HAP-1 (cell line): Measurements from ENCODE around the gene CAMTA1.

Experiments used
- DNase-seq, 2 experiments: peaks; one replicate each; pipeline ENCODE4 v3.0.0-alpha.2; 2016 to 2020; ENCODE audit warnings: low spot score in 2 of 2
- H3K27me3 ChIP-seq: fragments of 250-450 bp; sonication (Bioruptor Pico); 2 replicates; pipeline ENCODE4 v1.5.1; 2020; ENCODE audit warnings: low read depth, mild to moderate bottlenecking, moderate library complexity
- H3K36me3 ChIP-seq: fragments of 250-450 bp; sonication (Bioruptor Pico); replicated peaks from 2 replicates; pipeline ENCODE4 v1.5.1; 2020; ENCODE audit warnings: mild to moderate bottlenecking
- H3K4me1 ChIP-seq: fragments of 250-450 bp; sonication (Bioruptor Pico); 2 replicates; pipeline ENCODE4 v1.5.1; 2020; ENCODE audit warnings: mild to moderate bottlenecking
- H3K4me3 ChIP-seq: fragments of 250-450 bp; sonication (Bioruptor Pico); 2 replicates; pipeline ENCODE4 v1.5.1; 2020; ENCODE audit warnings: mild to moderate bottlenecking, moderate library complexity
- H3K9me3 ChIP-seq: fragments of 250-450 bp; sonication (Bioruptor Pico); 2 replicates; pipeline ENCODE4 v1.5.1; 2020; ENCODE audit warnings: mild to moderate bottlenecking, moderate library complexity
- in situ Hi-C: fragments of 300-500 bp; cut with MboI; formaldehyde crosslinking; loops from 3 replicates; pipeline ENCODE4 v1.14.3; 2020; ENCODE audit warnings: low sequenced_read_pairs, inconsistent platforms, mixed read lengths

The CAMTA1 gene

GRCh38 chr1:7097938-7098592, 312.8 kb downstream of the CAMTA1 start:
- no peak for DNase-seq
- H3K9me3 ChIP-seq = no peaks in the 10 kb centered on the region
- H3K36me3 ChIP-seq = no peaks in the 10 kb centered on the region
- H3K4me1 ChIP-seq = no peaks in the 10 kb centered on the region
- no peak overlapping the region for H3K4me3 ChIP-seq
- in situ Hi-C loops = no loop called here
- H3K27me3 ChIP-seq = peaks cover 16% of the 10 kb centered on the region

- Histone ChIP-seq H3K27me3 (peaks cover 14% of the 10 kb centered on the region), H3K9me3 (no peaks in the 10 kb centered on the region), H3K36me3 (no peaks in the 10 kb centered on the region), H3K4me1 (no peaks in the 10 kb centered on the region), H3K4me3 (no peak overlapping the region)
- in situ Hi-C loops = no loop called here
- DNase-seq = no peak
Measured at GRCh38 chr1:7098641-7099040, 313.4 kb downstream of the CAMTA1 start.

GRCh38 chr1:7100479-7100878, 315.2 kb downstream of the CAMTA1 start:
- Histone ChIP-seq H3K4me1 (no peaks in the 10 kb centered on the region), H3K36me3 (no peaks in the 10 kb centered on the region), H3K4me3 (no peak overlapping the region), H3K9me3 (no peaks in the 10 kb centered on the region), H3K27me3 (peaks cover 11% of the 10 kb centered on the region)
- in situ Hi-C loops = no loop called here
- no peak for DNase-seq

GRCh38 chr1:7101187-7101586, 315.9 kb downstream of the CAMTA1 start:
- Histone ChIP-seq H3K36me3 (no peaks in the 10 kb centered on the region), H3K27me3 (peaks cover 4% of the 10 kb centered on the region), H3K9me3 (no peaks in the 10 kb centered on the region), H3K4me1 (no peaks in the 10 kb centered on the region), H3K4me3 (no peak overlapping the region)
- in situ Hi-C loops = no loop called here
- DNase-seq = no peak

GRCh38 chr1:7103361-7103782, 318.1 kb downstream of the CAMTA1 start:
- H3K4me1 ChIP-seq = no peaks in the 10 kb centered on the region
- H3K4me3 ChIP-seq = no peak overlapping the region
- no peaks in the 10 kb centered on the region for H3K36me3 ChIP-seq
- 0 out of 2 replicates have a peak, but pooled peaks cover 3% of the 10 kb centered on the region for H3K27me3 ChIP-seq
- no peak for DNase-seq
- no peaks in the 10 kb centered on the region for H3K9me3 ChIP-seq
- in situ Hi-C loops = no loop called here

- no peaks in the 10 kb centered on the region for H3K9me3 ChIP-seq
- no peaks in the 10 kb centered on the region for H3K36me3 ChIP-seq
- DNase-seq = no peak
- in situ Hi-C loops = no loop called here
- H3K27me3 ChIP-seq = 0 out of 2 replicates have a peak, but pooled peaks cover 3% of the 10 kb centered on the region
- H3K4me3 ChIP-seq = no peak overlapping the region
- no peaks in the 10 kb centered on the region for H3K4me1 ChIP-seq
Measured at GRCh38 chr1:7103874-7104273, 318.6 kb downstream of the CAMTA1 start.

- no peaks in the 10 kb centered on the region for H3K4me1 ChIP-seq
- 0 out of 2 replicates have a peak, but pooled peaks cover 3% of the 10 kb centered on the region for H3K27me3 ChIP-seq
- DNase-seq = no peak
- H3K9me3 ChIP-seq = no peaks in the 10 kb centered on the region
- in situ Hi-C loops = no loop called here
- no peaks in the 10 kb centered on the region for H3K36me3 ChIP-seq
- no peak overlapping the region for H3K4me3 ChIP-seq
Measured at GRCh38 chr1:7104339-7104738, 319.1 kb downstream of the CAMTA1 start.

GRCh38 chr1:7105269-7105668, 320.0 kb downstream of the CAMTA1 start:
- in situ Hi-C loops = no loop called here
- Histone ChIP-seq H3K9me3 (no peaks in the 10 kb centered on the region), H3K4me1 (no peaks in the 10 kb centered on the region), H3K27me3 (peaks cover 2% of the 10 kb centered on the region; the same call in 1 of the 2 replicates), H3K4me3 (no peak overlapping the region), H3K36me3 (no peaks in the 10 kb centered on the region)
- DNase-seq = no peak

- Histone ChIP-seq H3K27me3 (peaks cover 5% of the 10 kb centered on the region; the same call in 1 of the 2 replicates), H3K9me3 (no peaks in the 10 kb centered on the region), H3K4me3 (no peak overlapping the region), H3K36me3 (no peaks in the 10 kb centered on the region), H3K4me1 (no peaks in the 10 kb centered on the region)
- in situ Hi-C loops = no loop called here
- no peak for DNase-seq
Measured at GRCh38 chr1:7106442-7107108, 321.3 kb downstream of the CAMTA1 start.

GRCh38 chr1:7107109-7107830, 322.0 kb downstream of the CAMTA1 start:
- DNase-seq = no peak
- in situ Hi-C loops = no loop called here
- no peaks in the 10 kb centered on the region for H3K4me1 ChIP-seq
- no peak overlapping the region for H3K4me3 ChIP-seq
- H3K36me3 ChIP-seq = no peaks in the 10 kb centered on the region
- no peaks in the 10 kb centered on the region for H3K9me3 ChIP-seq
- peaks cover 5% of the 10 kb centered on the region; the same call in 1 of the 2 replicates for H3K27me3 ChIP-seq

GRCh38 chr1:7108251-7108650, 323.0 kb downstream of the CAMTA1 start:
- DNase-seq = no peak
- no peak overlapping the region for H3K4me3 ChIP-seq
- in situ Hi-C loops = no loop called here
- H3K9me3 ChIP-seq = no peaks in the 10 kb centered on the region
- no peaks in the 10 kb centered on the region for H3K4me1 ChIP-seq
- H3K27me3 ChIP-seq = peaks cover 5% of the 10 kb centered on the region; the same call in 1 of the 2 replicates
- H3K36me3 ChIP-seq = no peaks in the 10 kb centered on the region

GRCh38 chr1:7109901-7110300, 324.6 kb downstream of the CAMTA1 start:
- no peak overlapping the region for H3K4me3 ChIP-seq
- in situ Hi-C loops = no loop called here
- H3K27me3 ChIP-seq = peaks cover 5% of the 10 kb centered on the region; the same call in 1 of the 2 replicates
- DNase-seq = no peak
- no peaks in the 10 kb centered on the region for H3K36me3 ChIP-seq
- H3K4me1 ChIP-seq = no peaks in the 10 kb centered on the region
- H3K9me3 ChIP-seq = no peaks in the 10 kb centered on the region

GRCh38 chr1:7110321-7110720, 325.1 kb downstream of the CAMTA1 start:
- H3K9me3 ChIP-seq = no peaks in the 10 kb centered on the region
- DNase-seq = no peak
- peaks cover 5% of the 10 kb centered on the region; the same call in 1 of the 2 replicates for H3K27me3 ChIP-seq
- no peaks in the 10 kb centered on the region for H3K36me3 ChIP-seq
- no peak overlapping the region for H3K4me3 ChIP-seq
- no peaks in the 10 kb centered on the region for H3K4me1 ChIP-seq
- in situ Hi-C loops = no loop called here

- in situ Hi-C loops = no loop called here
- Histone ChIP-seq H3K9me3 (no peaks in the 10 kb centered on the region), H3K27me3 (peaks cover 5% of the 10 kb centered on the region; the same call in 1 of the 2 replicates), H3K36me3 (no peaks in the 10 kb centered on the region), H3K4me1 (no peaks in the 10 kb centered on the region), H3K4me3 (no peak overlapping the region)
- DNase-seq = no peak
Measured at GRCh38 chr1:7111853-7112252, 326.6 kb downstream of the CAMTA1 start.
